Naive B cell (primary cell): Measurements from ENCODE around the gene SERPINA3. TPM values are rescaled to one million over a fixed set of nuclear protein-coding genes. Genes with fewer than 3 reads are reported as not detected.
"Not testable (repeated sequence)": the region's sequence is repeated elsewhere in the genome, so short reads cannot be mapped to it uniquely, and the experiment has no call there.

Source experiments
- ATAC-seq, 2 donors: fragments of 150-1000 bp; cut with Tn5 transposase; 2 replicates each; pipeline ENCODE4 v1.10.0; 2021; ENCODE audit warnings: low read depth in 2 of 2, mild to moderate bottlenecking in 2 of 2, moderate library complexity in 2 of 2
- DNase-seq: peaks from one replicate; pipeline ENCODE4 v3.0.0; 2022
- H3K27ac Mint-ChIP-seq, 6 donors: one replicate each; pipeline ENCODE4 v1.8.0; 2020 to 2022; ENCODE audit warnings: mild to moderate bottlenecking in 6 of 6, mixed read lengths in 6 of 6, moderate library complexity in 5 of 6, inconsistent platforms in 2 of 6
- H3K27me3 Mint-ChIP-seq, 3 donors: one replicate each; pipeline ENCODE4 v1.8.0; 2021 to 2022; ENCODE audit warnings: mixed read lengths in 3 of 3, mild to moderate bottlenecking in 1 of 3
- H3K36me3 Mint-ChIP-seq, 2 donors: one replicate each; pipeline ENCODE4 v1.8.0; 2020 to 2022; ENCODE audit warnings: mixed read lengths in 2 of 2, inconsistent platforms in 1 of 2, mild to moderate bottlenecking in 1 of 2
- H3K4me1 Mint-ChIP-seq, 3 donors: one replicate each; pipeline ENCODE4 v1.8.0; 2020 to 2022; ENCODE audit warnings: mixed read lengths in 3 of 3, inconsistent platforms in 1 of 3, mild to moderate bottlenecking in 1 of 3, moderate library complexity in 1 of 3
- H3K4me3 Mint-ChIP-seq, 8 donors: one replicate each; pipeline ENCODE4 v1.8.0; 2020 to 2022; ENCODE audit warnings: mild to moderate bottlenecking in 8 of 8, mixed read lengths in 8 of 8, moderate library complexity in 8 of 8, inconsistent platforms in 2 of 8
- H3K9me3 Mint-ChIP-seq, 7 donors: one replicate each; pipeline ENCODE4 v1.8.0; 2020 to 2022; ENCODE audit warnings: mixed read lengths in 7 of 7, mild to moderate bottlenecking in 5 of 7, inconsistent platforms in 2 of 7, moderate library complexity in 1 of 7
- polyA plus RNA-seq, 6 donors: library from polyadenylated mRNA; unstranded; fragments of 300-500 nt; fragmentation: Illumina TruSeq; gene quantifications; one replicate each; pipeline ENCODE4 v1.2.3, GENCODE V29; 2021; ENCODE audit warnings: low read depth in 6 of 6

The SERPINA3 gene
- polyA plus RNA-seq, 6 donors from 2014 or later, result not detected

DNA sequence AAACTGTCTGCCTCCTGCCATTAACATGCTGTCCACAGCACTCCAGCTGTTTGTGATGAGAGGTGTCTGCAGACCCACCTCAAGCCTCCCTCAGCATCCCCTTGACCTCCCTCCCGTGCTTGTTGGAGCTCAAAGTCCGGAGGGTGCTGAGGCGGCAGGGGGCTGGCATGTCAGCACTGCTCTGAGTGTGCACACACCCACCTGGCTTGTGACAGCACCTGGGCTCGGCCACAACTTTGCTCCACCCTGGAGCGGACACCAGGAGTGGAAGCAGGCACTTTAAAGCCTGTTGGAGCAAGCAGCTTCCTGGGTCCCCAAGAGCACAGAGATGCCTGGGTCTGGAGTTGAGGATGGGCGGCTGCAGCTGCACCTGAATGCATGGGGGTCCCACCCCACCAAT, 20.9 kb downstream of the SERPINA3 start:
- H3K27me3 Mint-ChIP-seq, result peaks cover 5 to 9% (median 6%) of the 10 kb centered on the region in 3 donors
- ATAC-seq, result no peak

DNA sequence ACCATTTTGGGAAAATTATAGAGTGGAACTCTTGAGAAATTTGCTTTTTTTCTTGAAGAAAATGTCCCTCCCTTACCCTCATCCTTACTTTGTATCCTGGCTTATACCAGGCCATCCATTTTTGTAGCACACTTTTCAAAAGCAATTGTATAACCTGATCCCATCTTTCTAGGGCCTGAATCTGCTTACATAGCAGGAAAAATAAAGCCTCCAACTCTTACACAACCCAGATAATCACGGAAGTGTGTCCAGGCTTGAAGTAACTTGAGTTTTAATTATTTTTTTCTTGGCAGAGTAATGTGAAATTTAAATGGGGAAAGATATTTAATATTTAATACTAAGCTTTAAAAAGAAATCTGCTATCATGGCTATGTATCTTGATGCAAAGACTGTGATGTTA, 23.0 kb downstream of the SERPINA3 start:
- Mint-ChIP-seq H3K27ac (no peak overlapping the region), H3K36me3 (no peaks in the 10 kb centered on the region), H3K4me1 (peaks cover 0 to 4% (median 0%) of the 10 kb centered on the region in 3 donors), H3K27me3 (peaks cover 0 to 10% (median 9%) of the 10 kb centered on the region in 3 donors), H3K4me3 (no peak overlapping the region), H3K9me3 (peaks cover 0 to 9% (median 2%) of the 10 kb centered on the region in 7 donors)
- DNase-seq (no peak), ATAC-seq (no peak)

More for the DNA sequence above, 20.9 kb downstream of the SERPINA3 start:
- DNase-seq, result no peak
- Mint-ChIP-seq H3K36me3 (no peaks in the 10 kb centered on the region), H3K4me1 (no peaks in the 10 kb centered on the region), H3K4me3 (no peak overlapping the region), H3K27ac (no peak overlapping the region), H3K9me3 (peaks cover 0 to 9% (median 0%) of the 10 kb centered on the region in 7 donors)

DNA sequence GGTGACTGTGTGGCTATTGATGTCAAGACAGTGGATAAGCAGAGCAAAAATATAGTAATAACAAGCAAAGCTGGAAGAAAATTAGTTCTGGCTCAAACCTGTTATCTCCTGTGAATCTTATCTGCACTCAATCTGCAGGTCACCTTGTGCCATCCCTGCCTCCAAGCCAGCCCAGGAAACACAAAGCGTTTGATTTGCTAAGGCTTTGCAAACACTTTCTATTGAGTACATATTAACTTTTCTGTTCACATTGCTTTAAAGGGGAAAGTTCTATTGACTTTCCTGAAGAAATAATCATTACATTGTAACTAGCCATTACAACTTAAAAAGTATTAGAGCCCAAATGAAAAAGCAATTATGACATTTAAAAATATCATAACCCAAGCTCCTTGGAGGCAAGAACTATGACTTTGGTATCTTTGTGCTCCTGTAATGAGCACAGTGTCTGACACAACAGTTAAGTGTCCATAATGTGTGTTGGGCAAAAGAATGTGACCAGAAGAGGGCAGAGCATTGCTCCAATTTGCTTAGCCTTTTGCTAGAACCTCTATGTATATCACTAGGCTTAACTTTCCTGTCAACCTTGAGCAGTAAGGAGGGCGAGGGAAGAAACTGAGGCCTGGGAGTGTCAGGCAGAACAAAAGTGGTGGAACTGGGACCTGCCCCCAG, 24.7 kb downstream of the SERPINA3 start:
- Mint-ChIP-seq H3K27me3 (peaks cover 0 to 10% (median 9%) of the 10 kb centered on the region in 3 donors), H3K4me1 (peaks cover 0 to 4% (median 0%) of the 10 kb centered on the region in 3 donors), H3K9me3 (peaks cover 0 to 6% (median 2%) of the 10 kb centered on the region in 7 donors), H3K27ac (peak overlapping the region in 1 of 6 donors; percentile 14), H3K36me3 (no peaks in the 10 kb centered on the region), H3K4me3 (no peak overlapping the region)
- ATAC-seq (no peak), DNase-seq (no peak)

DNA sequence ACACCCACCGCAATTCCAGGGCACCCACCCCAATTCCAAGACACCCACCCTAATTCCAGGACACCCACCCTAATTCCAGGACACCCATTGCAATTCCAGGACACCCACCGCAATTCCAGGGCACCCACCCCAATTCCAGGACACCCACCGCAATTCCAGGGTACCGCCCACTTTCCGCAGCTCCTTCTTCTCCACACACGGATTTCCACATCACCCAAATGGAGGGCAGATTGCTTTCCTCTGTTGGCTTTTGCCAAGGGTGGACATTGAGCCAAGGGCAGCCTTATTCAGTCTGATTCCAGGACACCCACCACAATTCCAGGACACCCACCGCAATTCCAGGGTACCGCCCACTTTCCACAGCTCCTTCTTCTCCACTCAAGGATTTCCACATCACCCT, 25.6 kb downstream of the SERPINA3 start:
- H3K36me3 Mint-ChIP-seq, DNase-seq, H3K9me3 Mint-ChIP-seq, ATAC-seq, H3K4me3 Mint-ChIP-seq, H3K4me1 Mint-ChIP-seq: not testable (repeated sequence)
- Mint-ChIP-seq H3K27me3 (peaks cover 0 to 10% (median 9%) of the 10 kb centered on the region in 3 donors), H3K27ac (peak overlapping the region in 1 of 6 donors; percentile 33)

DNA sequence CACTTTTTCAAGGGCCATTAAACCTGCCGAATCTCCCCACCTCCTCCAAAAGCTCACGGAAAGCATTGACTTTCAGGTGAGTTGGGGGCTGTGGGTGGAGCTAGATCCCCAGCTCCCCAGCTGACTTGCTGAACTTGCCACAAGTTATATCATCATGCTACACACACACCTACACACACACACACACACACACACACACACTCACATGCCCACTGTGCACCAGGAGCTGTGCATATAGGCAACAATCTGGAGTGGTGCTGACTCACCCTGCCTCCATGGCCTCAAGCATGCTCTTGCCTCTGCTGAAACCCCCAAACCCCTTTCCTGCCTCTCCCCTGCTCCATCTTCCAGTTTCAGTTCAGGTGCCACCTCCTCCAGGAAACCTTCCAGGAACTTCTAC, 26.1 kb downstream of the SERPINA3 start:
- peaks cover 0 to 4% (median 0%) of the 10 kb centered on the region in 3 donors for H3K4me1 Mint-ChIP-seq
- peak overlapping the region in 1 of 6 donors; percentile 33 for H3K27ac Mint-ChIP-seq
- ATAC-seq (no peak), DNase-seq (no peak)
- peaks cover 0 to 5% (median 2%) of the 10 kb centered on the region in 7 donors for H3K9me3 Mint-ChIP-seq
- no peaks in the 10 kb centered on the region for H3K36me3 Mint-ChIP-seq
- peaks cover 0 to 10% (median 9%) of the 10 kb centered on the region in 3 donors for H3K27me3 Mint-ChIP-seq
- H3K4me3 Mint-ChIP-seq, result no peak overlapping the region

DNA sequence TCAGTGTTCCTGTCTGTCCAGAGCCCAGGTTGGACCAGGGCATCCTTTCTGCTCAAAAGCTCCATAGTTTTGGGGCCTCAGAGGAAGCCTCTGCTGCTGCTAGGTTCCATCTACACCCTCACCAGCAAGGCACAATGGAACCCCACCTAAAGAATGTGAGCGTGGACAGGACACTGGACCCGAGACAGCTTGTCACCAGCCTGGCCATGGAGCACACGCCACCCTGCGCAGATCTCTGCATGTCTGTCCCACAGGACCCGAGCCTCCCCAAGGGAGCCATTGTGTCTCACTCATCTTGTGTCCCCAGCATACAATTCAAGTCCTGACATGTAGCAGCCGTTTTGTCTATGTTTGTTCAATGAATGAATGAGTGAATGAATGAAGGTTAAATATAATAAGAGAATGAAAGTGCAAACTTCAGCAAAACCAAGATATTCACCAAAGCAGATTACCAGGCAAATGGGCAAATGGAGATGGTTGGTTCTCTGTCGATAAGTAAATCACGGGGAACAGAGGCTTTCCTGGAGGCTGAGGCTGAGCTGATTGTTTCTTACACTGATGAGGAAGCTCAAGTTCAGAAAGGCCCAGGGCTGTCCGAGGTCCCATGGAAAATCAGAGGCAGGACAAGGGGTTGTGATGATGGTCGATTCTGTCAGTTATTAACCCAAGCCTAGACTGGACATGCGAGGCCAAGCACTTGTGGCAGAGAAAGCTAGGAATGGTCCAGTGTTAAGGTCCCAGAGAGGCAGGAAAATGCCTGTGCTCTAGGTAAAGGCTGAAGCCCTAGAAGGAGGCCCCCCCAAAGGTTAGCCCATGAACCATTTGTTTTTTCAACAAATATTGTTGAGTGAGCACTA, 27.0 kb downstream of the SERPINA3 start:
- H3K4me3 Mint-ChIP-seq, result no peak overlapping the region
- peaks cover 0 to 4% (median 0%) of the 10 kb centered on the region in 3 donors for H3K4me1 Mint-ChIP-seq
- peaks cover 0 to 5% (median 2%) of the 10 kb centered on the region in 7 donors for H3K9me3 Mint-ChIP-seq
- H3K27me3 Mint-ChIP-seq, result peaks cover 0 to 10% (median 9%) of the 10 kb centered on the region in 3 donors
- no peaks in the 10 kb centered on the region for H3K36me3 Mint-ChIP-seq
- DNase-seq (no peak), ATAC-seq (no peak)
- peak overlapping the region in 1 of 6 donors; percentile 3 for H3K27ac Mint-ChIP-seq

DNA sequence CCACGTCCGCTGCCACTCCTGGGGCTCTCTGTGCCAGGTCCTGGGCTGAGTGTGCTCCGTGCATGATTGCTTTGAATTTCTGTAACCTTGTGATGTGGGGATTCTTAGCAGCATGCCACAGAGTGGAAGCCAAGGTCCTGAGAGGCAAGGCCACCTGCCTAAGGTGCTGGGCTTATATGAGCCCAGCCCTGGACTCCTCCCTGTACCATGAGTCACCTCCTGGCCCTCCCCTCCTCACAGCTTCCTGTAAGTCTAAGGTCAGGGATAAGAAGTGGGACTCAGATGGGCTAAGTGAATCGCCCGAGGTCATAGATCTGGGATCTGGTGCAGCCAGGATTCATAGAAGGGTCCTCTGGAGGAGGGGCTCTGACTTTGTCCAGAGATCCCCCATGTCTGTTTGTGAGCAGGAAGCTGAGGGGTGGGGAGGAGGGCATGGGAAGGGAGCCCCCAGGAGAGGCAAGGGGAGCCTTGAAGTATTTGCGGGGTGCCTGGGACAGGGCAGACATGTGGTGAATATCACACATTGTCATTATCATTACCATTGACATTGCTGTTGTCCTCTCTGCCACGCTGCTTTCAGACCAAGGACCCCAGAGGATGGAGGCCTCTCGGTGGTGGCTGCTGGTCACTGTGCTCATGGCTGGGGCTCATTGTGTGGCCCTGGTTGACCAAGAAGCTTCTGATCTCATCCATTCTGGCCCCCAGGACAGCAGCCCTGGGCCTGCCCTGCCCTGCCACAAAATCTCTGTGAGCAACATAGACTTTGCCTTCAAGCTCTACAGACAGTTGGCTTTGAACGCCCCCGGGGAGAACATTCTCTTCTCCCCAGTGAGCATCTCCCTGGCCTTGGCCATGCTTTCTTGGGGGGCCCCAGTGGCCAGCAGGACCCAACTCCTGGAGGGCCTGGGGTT, 28.8 kb downstream of the SERPINA3 start:
- Mint-ChIP-seq H3K27ac (no peak overlapping the region), H3K4me3 (no peak overlapping the region), H3K9me3 (peaks cover 0 to 10% (median 5%) of the 10 kb centered on the region in 7 donors), H3K36me3 (no peaks in the 10 kb centered on the region), H3K4me1 (peaks cover 0 to 4% (median 0%) of the 10 kb centered on the region in 3 donors), H3K27me3 (peaks cover 0 to 17% (median 11%) of the 10 kb centered on the region in 3 donors)
- ATAC-seq (no peak), DNase-seq (no peak)

DNA sequence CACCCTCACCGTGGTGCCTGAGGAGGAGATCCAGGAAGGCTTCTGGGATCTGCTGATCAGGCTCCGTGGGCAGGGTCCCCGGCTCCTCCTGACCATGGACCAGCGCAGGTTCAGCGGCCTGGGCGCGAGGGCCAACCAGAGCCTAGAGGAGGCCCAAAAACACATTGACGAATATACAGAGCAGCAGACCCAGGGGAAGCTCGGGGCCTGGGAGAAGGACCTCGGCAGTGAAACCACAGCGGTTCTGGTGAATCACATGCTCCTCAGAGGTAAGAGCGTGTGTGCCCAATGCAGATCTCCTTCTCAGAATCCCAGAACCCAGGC, 29.4 kb downstream of the SERPINA3 start:
- H3K4me1 Mint-ChIP-seq, result peaks cover 0 to 4% (median 0%) of the 10 kb centered on the region in 3 donors
- ATAC-seq (no peak), DNase-seq (no peak)
- H3K9me3 Mint-ChIP-seq, result peaks cover 0 to 13% (median 6%) of the 10 kb centered on the region in 7 donors
- no peaks in the 10 kb centered on the region for H3K36me3 Mint-ChIP-seq
- no peak overlapping the region for H3K27ac Mint-ChIP-seq
- H3K27me3 Mint-ChIP-seq, result peaks cover 0 to 19% (median 11%) of the 10 kb centered on the region in 3 donors
- no peak overlapping the region for H3K4me3 Mint-ChIP-seq

DNA sequence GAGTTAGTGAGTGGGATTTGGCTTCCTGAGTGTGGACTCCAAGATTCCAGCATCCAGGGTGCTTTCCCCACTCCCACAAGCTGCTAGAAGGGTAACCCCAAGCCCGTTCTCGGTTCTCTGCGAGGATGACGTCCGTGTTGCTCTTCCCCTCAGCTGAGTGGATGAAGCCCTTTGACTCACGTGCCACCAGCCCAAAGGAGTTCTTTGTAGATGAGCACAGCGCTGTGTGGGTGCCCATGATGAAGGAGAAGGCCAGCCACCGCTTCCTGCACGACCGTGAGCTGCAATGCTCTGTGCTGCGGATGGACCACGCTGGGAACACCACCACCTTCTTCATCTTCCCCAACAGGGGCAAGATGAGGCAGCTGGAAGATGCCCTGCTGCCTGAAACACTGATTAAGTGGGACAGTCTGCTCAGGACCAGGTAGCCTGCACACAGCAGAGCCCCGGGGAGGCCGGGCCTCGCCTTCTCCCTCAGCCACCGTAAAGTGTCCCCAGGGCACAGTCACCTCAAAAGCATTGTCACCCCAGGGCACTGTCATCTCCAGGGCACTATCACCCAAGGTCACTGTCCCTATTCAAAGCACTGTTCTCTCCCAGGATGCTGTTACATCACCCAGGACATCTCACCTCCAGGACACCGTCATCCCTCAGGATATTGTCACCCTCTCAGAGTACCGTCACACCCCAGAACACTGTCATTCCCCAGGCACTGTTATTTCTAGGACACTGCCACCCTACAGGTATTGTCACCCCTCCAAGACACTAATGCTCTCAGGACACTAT, 31.3 kb downstream of the SERPINA3 start:
- Mint-ChIP-seq H3K9me3 (peaks cover 4 to 14% (median 8%) of the 10 kb centered on the region in 7 donors), H3K4me3 (no peak overlapping the region), H3K27me3 (peaks cover 0 to 15% (median 11%) of the 10 kb centered on the region in 3 donors), H3K4me1 (peaks cover 0 to 2% (median 0%) of the 10 kb centered on the region in 3 donors), H3K36me3 (no peaks in the 10 kb centered on the region), H3K27ac (no peak overlapping the region)
- DNase-seq (no peak), ATAC-seq (no peak)

DNA sequence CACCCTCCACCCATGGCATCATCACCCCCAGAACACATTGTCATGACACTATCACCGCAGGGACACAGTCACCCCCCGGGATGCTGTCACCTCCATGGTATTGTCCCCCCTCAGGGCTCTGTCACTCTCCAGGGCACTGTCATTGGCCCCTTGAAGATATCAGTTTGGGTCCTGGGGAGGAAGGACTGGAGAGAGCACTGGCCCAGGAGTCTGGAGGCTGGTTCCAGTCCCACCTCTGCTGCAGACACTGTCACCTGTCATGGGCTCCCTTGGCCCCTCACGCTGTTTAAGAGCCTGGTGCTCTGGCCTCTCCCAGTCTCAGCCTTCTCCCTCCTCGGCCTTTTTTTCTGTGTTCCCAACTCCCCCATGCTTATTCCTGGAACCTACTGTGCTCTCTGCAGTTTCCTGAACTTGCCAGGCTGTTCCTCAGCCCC, 31.9 kb downstream of the SERPINA3 start:
- H3K4me1 Mint-ChIP-seq, result no peaks in the 10 kb centered on the region
- peaks cover 4 to 19% (median 8%) of the 10 kb centered on the region in 7 donors for H3K9me3 Mint-ChIP-seq
- no peak overlapping the region for H3K4me3 Mint-ChIP-seq
- no peak for ATAC-seq
- DNase-seq, result no peak
- H3K27me3 Mint-ChIP-seq, result peaks cover 0 to 11% (median 10%) of the 10 kb centered on the region in 3 donors
- no peak overlapping the region for H3K27ac Mint-ChIP-seq
- H3K36me3 Mint-ChIP-seq, result no peaks in the 10 kb centered on the region

DNA sequence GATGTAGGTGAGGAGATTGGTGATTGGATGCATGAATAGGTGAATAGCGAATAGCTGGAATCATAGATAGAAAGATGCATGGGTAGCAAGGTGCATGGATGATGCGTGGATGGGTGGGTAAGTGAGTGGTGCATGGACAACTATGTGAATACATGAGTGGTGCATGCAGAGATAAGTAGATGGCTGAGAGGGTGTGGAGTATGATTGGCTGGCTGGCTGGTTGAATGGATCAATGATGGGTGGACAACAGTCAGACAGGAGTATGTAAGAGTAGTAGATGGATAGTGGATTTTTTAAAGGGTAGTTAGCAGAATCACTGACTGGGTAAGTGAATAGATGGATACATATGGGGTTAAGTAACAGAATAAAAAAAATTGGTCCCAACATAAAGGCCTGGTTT, 33.9 kb downstream of the SERPINA3 start:
- peak overlapping the region in 1 of 8 donors; percentile 63 for H3K4me3 Mint-ChIP-seq
- no peaks in the 10 kb centered on the region for H3K4me1 Mint-ChIP-seq
- peaks cover 0 to 10% (median 6%) of the 10 kb centered on the region in 3 donors for H3K27me3 Mint-ChIP-seq
- H3K27ac Mint-ChIP-seq, result no peak overlapping the region
- H3K36me3 Mint-ChIP-seq, result no peaks in the 10 kb centered on the region
- ATAC-seq (no peak), DNase-seq (no peak)
- H3K9me3 Mint-ChIP-seq, result peaks cover 4 to 15% (median 8%) of the 10 kb centered on the region in 7 donors

DNA sequence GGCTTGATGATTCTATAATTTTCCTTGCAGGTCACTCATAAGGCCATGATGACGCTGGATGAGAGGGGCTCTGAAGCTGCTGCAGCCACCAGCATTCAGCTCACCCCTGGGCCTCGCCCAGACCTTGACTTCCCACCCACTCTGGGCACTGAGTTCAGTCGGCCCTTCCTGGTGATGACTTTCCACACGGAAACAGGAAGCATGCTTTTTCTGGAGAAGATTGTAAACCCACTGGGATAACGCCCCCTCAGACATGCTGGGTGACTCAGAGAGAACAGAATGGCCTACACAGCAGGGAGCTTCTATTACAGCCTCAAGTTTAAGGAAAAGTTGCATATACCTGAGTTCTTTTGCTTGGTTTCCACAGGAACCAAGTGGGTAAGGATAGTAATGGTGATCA, 34.3 kb downstream of the SERPINA3 start:
- peaks cover 0 to 10% (median 6%) of the 10 kb centered on the region in 3 donors for H3K27me3 Mint-ChIP-seq
- DNase-seq, result no peak
- H3K4me1 Mint-ChIP-seq, result no peaks in the 10 kb centered on the region
- H3K9me3 Mint-ChIP-seq, result peaks cover 4 to 15% (median 8%) of the 10 kb centered on the region in 7 donors
- H3K27ac Mint-ChIP-seq, result no peak overlapping the region
- H3K4me3 Mint-ChIP-seq, result no peak overlapping the region
- no peak for ATAC-seq
- H3K36me3 Mint-ChIP-seq, result no peaks in the 10 kb centered on the region
